ENCODE results near the gene TMEM258.

TMEM258 gene

DNA sequence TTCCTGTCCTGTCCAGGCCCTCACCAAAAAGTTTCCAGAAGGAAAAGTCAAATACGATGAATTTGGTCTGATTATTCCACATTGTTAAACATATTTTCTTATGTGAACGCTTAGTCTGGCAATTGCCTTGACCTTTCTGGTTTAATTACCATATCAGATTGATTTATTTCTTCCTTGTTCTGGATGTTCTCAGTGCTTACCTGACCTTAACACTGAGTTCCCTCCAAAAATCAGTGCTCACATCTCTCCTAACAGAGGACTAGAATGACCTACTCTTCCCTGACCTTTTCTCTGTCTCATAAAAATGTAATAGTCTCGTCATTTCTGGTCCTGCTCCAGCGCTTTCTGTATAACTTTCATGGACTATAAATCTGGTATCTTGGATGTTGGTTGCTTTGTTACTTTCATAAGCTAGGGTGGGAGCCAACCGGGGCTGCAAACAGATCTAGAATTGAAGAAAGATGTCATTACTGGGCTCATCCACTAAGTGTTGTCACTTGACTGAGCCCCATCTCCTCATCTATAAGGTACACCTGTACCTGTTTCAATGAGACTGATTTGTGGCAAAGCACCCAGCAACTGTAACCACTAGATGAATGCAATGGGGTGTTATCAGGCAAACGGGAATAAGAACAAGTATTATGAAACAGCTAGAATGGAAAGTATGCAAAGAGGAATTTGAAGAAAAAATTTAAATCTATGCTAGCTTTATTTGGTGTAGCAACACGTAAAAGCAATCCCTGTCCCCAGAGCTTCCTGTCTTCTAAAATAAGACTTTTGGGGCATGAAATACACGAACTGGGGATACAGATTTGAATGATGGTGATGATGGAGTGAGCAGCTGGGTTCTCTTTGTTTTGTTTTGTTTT lies 38.1 kb upstream of the TMEM258 start:
- TF ChIP-seq, protein P1, sequence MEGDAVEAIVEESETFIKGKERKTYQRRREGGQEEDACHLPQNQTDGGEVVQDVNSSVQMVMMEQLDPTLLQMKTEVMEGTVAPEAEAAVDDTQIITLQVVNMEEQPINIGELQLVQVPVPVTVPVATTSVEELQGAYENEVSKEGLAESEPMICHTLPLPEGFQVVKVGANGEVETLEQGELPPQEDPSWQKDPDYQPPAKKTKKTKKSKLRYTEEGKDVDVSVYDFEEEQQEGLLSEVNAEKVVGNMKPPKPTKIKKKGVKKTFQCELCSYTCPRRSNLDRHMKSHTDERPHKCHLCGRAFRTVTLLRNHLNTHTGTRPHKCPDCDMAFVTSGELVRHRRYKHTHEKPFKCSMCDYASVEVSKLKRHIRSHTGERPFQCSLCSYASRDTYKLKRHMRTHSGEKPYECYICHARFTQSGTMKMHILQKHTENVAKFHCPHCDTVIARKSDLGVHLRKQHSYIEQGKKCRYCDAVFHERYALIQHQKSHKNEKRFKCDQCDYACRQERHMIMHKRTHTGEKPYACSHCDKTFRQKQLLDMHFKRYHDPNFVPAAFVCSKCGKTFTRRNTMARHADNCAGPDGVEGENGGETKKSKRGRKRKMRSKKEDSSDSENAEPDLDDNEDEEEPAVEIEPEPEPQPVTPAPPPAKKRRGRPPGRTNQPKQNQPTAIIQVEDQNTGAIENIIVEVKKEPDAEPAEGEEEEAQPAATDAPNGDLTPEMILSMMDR (IDR thresholded peaks at IDR 0.05; ENCODE audit: borderline replicate concordance, insufficient read depth, low read depth, low read length): 0 out of 2 replicates have a peak, but pooled peaks have one; percentile 2
- peak overlapping the region; percentile 97 for H3K4me3 ChIP-seq (ENCODE audit: low read depth, low read length)

DNA sequence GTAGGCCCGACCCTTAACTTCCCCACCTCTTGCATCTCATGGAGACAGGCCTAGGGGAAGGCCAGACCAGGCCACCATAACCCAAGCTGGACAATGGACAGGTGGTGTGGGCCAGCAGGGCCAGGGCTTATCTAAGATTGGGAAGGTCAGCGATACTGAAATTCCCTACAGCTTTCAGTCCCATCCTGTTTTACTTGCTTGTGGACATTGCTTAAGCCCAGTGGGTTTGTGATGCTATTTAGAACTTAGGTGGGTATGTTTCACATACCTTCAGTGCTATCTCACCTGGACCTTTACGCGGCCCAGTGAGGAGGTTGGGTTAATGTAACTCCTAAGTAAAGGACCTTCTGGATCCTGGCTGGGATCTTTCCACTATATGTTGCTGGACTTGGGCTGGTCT lies 37.4 kb upstream of the TMEM258 start:
- peak overlapping the region; percentile 97 for H3K4me3 ChIP-seq (ENCODE audit: low read depth, low read length)
- TF ChIP-seq, protein P1 (IDR thresholded peaks at IDR 0.05; ENCODE audit: borderline replicate concordance, insufficient read depth, low read depth, low read length): no peak

DNA sequence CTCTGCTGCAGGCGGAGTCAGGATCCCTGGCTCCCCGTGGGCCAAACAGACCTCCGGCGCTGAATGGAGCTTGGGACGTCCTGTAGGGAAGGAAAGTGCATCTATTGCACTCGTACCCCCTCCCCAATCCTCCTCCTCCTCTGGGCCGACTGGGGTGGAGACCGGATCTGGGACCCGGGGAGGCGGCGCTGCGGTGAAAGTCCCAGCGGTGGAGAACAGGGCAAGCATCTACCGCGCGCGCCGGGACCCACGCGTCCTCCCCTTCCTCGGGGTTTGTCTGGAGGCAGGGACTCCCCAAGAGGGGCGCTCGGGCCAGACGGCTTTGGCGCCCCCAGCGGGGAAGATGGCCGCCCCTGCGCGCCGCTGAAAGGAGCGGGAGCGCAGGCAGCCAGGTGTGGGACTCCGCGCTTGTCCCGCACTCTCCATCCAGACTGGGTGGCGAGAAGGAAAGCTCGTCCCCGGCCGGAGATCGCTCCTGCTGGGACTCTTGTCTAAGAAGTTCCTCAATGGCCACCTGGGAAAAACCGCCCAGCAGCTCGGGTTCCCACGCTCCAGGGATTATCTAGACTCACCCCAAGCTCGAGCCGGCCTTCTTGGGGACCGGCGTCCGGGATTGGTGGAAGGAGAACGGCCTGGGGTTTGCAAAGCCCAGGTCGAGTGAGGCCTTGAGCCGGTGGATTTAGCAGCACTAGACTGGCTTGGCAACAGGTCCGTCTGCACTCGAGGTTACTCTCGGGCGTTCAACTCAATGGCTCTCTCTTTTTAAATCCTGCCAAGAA lies 36.4 kb upstream of the TMEM258 start:
- H3K4me3 ChIP-seq (ENCODE audit: low read depth, low read length): peak overlapping the region; percentile 97
- TF ChIP-seq, protein P1 (IDR thresholded peaks at IDR 0.05; ENCODE audit: borderline replicate concordance, insufficient read depth, low read depth, low read length): peak; percentile 66

DNA sequence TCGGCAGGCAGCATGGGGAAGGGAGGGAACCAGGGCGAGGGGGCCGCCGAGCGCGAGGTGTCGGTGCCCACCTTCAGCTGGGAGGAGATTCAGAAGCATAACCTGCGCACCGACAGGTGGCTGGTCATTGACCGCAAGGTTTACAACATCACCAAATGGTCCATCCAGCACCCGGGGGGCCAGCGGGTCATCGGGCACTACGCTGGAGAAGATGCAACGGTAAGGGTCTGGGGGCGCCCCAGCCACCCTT lies 35.9 kb upstream of the TMEM258 start:
- TF ChIP-seq, protein P1 (IDR thresholded peaks at IDR 0.05; ENCODE audit: borderline replicate concordance, insufficient read depth, low read depth, low read length): no peak
- H3K4me3 ChIP-seq (ENCODE audit: low read depth, low read length): peak overlapping the region; percentile 97

DNA sequence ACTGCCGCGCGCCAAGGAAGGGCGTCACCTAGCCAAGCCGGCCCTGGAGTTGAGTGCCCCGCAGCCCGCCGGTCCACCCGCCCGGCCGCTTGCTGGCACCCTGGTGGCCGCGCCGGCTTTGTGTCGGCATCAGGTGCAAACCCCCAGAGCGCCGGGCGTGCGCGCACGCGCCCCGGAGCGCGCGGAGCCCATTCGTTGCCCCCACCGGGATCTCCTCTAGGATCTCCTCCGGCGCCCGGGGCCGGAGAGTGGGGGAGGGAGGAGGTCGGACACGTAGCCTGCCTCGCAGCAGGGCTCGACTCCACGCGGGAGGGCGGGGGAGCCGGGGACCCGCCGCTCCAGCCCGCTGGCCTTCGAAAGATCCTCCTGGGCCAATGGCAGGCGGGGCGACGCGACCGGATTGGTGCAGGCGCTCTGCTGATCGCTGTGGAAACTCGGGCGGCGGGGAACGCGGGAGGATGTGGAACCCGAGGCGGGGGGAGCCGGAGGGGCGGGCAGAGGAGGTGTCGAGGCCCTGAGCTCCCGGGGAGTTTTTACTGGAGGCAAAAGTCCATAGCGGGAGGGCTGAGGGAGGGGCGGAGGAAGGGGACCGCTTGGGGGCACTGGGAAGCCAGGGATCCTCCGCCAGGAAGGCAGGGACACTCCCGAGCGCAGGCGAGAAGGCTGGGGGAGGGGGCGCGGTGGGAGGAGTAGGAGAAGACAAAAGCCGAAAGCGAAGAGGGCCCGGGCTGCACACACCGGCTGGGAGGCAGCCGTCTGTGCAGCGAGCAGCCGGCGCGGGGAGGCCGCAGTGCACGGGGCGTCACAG lies 35.4 kb upstream of the TMEM258 start, which contains the start of gene FADS2:
Gene FADS2 (plus strand): TSS at position 730 of the 808 bp plus-strand sequence. CDS start 91 bp downstream, outside the sequence.
- peak within 1 kb of the TSS; percentile 97 for H3K4me3 ChIP-seq (ENCODE audit: low read depth, low read length)
- TF ChIP-seq, protein P1 (IDR thresholded peaks at IDR 0.05; ENCODE audit: borderline replicate concordance, insufficient read depth, low read depth, low read length): 0 out of 2 replicates have a peak, but pooled peaks have one; percentile 15

DNA sequence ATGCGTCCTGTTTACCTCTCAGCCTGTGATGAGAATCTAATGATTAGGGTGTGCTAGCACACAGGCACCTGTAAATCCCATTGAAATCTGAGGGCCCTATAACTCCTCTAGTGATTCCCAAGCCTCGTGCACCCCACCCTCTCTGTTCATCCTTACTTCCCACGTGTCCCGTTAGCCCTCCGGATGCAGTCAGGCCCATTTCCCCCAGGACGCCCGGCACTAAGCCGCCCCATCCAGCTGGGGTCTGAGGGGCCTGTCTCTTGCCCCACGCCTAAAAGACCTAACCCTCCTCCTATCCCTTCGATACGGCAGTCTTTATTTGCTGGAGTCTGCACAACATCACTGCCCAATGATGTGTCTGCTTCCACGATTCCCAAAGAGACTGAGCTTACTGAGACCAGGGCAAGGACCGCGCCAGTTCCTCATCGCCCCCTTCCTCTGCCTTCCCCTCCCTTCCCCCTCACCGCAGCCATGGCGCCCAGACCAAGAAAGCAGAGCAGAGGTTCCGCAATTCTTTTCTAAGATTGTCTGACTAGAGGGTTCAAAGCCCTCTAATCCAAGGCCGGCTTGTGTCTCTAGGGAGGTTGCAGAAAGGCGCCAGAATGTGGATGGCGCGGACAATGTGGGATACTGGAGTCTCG lies 34.7 kb upstream of the TMEM258 start:
- TF ChIP-seq, protein P1 (IDR thresholded peaks at IDR 0.05; ENCODE audit: borderline replicate concordance, insufficient read depth, low read depth, low read length): no peak
- peak overlapping the region; percentile 97 for H3K4me3 ChIP-seq (ENCODE audit: low read depth, low read length)
